HPDE6-E6E7 (cell line): Measurements from ENCODE around the gene AASDH.
"Not testable (repeated sequence)": the region's sequence is repeated elsewhere in the genome, so short reads cannot be mapped to it uniquely, and the experiment has no call there.

Experiments used
- DNase-seq: peaks from one replicate; pipeline ENCODE4 v3.0.0; 2011; ENCODE audit warnings: missing footprints; ENCODE audit errors: extremely low spot score

The AASDH gene

GRCh38 chr4:56389558-56389957 is 2.3 kb upstream of the AASDH start:
- no peak for DNase-seq

DNA sequence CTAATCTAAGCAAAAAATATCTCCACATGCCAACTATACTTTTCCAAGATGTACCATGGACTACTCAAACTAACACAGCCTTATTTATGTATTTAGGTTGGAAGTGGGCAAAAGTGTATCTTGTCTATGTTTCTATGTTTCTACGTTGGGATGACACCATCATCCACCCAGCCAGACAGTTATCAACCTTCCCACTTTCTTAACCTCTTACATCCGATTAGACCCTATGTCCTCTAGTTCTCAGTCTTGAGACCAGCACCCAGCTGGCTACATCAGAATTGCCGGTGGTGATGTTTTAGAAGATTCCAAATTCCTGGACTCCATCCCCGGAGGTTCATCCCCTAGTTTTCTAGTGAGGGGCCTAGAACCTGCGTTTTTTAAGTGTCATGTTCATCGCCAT is 1.0 kb upstream of the AASDH start:
- no peak for DNase-seq

GRCh38 chr4:56386091-56386490 is 1.2 kb downstream of the AASDH start:
- DNase-seq = no peak

- DNase-seq = no peak
Measured at GRCh38 chr4:56375458-56375857, 11.8 kb downstream of the AASDH start.

- DNase-seq = no peak
Measured at GRCh38 chr4:56374956-56375355, 12.3 kb downstream of the AASDH start.

DNA sequence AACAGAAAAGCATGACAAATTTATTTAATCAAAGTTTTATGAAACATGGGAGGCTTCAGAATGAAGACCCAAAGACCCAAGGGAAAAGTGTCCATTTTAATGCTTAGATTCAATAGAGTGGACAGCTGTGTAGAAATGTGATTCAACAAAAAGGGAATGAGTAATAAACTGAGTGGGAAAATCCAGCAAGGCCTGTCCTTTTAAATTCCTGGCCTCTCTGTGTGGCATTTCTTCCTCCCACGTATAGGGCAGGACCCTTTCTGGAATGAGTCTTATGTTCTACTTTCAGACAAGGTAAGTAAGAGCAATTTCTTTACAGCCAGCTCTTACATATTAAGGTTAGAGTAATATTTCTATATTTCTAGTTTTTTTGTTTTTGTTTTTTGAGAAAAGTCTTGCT is 14.5 kb downstream of the AASDH start:
- DNase-seq = no peak

DNA sequence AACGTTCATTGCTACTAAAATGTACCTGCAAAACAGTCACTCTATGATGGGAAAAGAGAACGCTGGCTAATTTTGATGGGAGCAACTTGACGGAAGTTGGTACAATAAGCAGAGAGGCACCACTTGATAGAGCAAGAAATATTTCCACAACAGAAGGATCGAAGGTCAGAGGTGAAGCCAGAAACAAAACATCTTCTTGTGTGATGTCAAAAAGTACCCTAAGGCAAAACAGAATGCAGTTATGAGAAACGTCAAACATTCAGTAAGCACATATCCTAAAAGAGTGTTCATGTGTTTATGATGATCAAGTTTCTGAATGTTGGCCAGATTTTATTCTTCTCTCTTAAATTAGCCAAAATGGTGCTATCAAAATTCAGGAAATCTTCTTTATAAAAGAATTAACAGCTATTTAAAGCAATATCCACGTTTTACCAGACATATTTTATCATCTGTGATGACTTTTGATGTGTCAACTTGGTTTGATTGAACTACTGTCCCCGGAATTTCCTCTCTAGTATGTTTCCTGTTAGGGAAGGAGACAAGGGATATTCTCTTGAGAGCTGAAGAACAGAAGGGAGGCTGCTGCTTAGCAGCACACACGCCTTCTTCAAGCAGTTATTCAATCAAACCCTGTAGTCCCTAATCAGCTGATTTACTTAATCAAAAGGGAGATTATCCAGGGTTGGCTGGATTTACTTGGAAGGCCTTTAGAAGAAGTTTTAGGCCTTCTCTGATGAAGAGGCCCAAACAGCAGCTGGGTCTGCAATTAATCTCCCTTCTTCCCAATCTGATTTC is 15.7 kb downstream of the AASDH start:
- no peak for DNase-seq

DNA sequence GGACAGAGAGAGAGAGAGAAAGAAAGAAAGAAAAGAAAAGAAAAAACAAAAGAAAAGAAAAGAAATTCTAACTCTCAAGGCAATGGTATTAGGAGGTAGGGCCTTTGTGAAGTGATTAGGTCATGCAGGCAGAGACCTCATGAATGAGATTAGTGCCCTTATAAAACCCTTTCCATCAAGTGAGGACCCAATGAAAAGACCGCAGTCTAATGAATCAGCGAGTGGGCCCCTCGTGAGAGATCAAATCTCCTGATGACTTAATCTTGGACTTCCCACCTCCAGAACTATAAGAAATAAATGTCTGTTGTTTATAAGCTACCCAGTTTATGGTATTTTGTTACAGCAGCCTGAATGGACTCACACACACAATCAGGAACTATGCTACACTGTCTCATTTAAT is 16.9 kb downstream of the AASDH start:
- no peak for DNase-seq

DNA sequence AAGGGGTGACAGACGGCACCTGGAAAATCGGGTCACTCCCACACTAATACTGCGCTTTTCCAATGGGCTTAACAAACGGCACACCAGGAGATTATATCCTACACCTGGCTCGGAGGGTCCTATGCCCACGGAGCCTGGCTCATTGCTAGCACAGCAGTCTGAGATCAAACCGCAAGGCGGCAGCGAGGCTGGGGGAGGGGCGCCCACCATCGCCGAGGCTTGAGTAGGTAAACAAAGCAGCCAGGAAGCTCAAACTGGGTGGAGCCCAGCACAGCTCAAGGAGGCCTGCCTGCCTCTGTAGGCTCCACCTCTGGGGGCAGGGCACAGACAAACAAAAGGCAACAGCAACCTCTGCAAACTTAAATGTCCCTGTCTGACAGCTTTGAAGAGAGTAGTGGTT is 24.3 kb downstream of the AASDH start:
- not testable (repeated sequence) for DNase-seq

DNA sequence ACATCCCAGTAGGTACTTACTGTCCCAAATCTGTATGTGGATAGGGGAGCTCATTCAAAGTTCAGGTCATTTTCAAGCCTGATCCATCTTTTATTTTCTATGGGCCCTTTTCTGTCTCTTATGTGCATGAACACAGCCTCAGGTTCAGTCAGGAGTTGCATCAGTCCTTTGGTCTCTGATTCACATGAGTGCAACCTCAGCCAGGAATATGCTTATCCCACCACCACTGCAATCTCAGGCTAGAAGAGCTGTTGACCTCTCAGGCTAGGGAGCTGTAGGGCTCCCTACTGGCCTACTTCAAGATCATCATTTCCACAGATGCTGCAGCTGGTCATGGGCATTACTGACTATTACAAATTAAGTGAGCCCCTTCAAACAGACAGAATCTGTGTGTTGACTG is 27.2 kb downstream of the AASDH start:
- no peak for DNase-seq

GRCh38 chr4:56356650-56357049 is 30.6 kb downstream of the AASDH start:
- DNase-seq = no peak

- DNase-seq = no peak
Measured at GRCh38 chr4:56348576-56348975, 38.7 kb downstream of the AASDH start.

GRCh38 chr4:56345458-56345857 is 41.8 kb downstream of the AASDH start:
- DNase-seq = no peak

GRCh38 chr4:56342746-56343145 is 44.5 kb downstream of the AASDH start:
- DNase-seq = no peak

DNA sequence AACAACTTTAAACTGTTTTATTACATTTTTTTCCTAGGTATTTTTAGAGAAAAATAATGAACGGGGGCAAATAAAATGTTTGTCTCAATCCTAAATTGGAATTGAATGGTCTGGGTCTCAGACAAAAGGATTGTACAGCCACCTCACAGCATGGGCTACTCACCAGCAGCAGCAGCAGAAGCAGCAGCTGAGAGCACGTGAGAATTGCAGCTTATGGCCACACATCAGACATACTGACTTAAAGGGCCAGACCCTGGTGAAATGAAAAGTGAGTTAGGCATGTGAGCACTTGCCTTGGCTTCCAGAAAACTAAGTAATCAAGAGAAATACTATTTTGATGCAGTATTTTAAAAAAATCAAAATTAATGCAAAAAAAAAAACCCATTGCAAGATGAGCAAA is 56.6 kb downstream of the AASDH start:
- no peak for DNase-seq

- no peak for DNase-seq
Measured at GRCh38 chr4:56326363-56326762, 60.9 kb downstream of the AASDH start.

DNA sequence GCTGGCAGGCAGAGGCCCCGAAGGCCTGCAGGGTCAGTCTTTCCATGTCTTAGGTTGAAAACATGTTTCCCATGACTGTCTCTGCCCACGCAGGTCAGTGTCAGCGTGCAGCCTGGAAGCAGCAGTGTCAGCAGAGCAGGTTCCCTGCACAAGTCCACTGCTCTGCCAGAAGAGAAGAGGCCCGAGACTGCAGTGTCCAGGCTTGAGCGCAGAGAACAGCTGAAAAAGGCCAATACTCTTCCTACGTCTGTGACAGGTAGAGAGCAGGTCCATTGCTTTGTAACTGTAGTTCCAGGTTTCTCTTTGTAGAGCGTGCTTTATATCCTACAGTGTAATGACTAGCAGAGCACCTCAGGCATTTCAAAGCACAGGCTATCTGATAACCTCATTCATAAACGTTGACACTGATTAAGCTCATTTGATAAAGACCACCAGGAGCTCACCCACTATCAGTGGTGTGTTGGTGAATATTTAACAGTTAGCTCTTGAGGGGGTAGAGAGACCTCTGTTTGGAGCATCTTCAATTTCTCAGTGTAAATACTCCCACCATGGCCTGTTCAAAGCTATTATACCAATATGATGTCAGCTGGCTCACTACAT is 63.2 kb downstream of the AASDH start:
- no peak for DNase-seq

DNA sequence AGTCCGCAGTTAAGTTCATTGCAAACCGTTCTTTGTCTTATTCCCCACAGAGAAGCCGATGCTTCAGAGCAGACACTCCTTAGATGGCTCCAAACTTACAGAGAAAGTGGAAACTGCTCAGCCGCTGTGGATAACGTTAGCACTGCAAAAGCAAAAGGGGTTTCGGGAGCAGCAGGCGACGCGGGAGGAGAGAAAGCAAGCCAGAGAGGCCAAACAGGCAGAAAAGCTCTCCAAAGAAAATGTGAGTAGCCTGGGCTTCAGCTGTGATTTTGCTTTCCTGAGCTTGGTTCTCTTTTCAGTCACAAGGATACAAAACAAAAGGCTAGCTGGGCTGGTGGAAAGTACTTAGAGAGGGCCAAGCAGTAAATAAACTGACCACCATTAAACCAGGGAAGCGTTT is 64.0 kb downstream of the AASDH start:
- no peak for DNase-seq

DNA sequence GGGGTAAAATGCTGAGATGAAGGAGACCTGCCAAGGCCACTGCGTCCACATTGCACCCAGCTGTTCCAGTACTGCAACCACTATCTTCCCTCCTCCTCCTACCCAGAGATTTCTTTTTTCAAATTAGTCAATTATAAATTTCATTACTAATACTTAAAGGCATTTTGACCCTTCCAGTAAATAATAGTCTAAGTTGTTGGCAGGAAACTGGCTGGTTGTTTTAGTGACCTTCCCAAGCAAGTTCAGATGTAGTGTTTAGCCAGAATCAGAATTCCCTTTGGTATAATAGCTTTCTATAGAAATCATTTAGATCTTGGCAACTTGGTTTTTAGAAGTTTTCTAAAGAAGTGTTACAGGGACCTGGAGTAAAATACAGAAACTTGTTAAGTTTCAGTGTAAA is 66.0 kb downstream of the AASDH start:
- no peak for DNase-seq

DNA sequence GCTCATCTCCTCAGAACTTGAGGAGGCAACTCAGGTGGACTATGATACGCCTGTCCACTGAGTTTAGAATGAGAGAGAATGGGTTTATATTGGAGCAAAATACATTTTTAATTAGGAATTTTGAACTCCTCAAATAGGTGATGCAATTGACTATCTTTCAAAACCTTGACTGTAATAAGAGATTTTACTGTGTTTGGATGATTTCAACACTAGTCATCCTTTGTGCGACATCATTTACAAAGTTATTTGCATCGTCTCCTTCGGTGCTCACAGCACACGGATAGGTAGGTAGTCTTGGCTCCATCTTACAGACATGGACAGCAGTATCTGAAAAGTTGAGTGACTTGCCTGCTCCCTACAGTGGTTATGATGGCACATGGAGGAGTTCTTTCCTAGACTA is 67.0 kb downstream of the AASDH start:
- DNase-seq = no peak

- no peak for DNase-seq
Measured at GRCh38 chr4:56318555-56318954, 68.7 kb downstream of the AASDH start.

GRCh38 chr4:56317749-56318148 is 69.5 kb downstream of the AASDH start:
- no peak for DNase-seq

GRCh38 chr4:56316011-56316650 is 71.2 kb downstream of the AASDH start:
- DNase-seq = no peak
